Vagina (tissue), 2 donors: ENCODE measurements around the gene KDM4B. TPM values are rescaled to one million over a fixed set of nuclear protein-coding genes. Genes with fewer than 3 reads are reported as not detected.

Source experiments
- DNase-seq, 2 donors: peaks; one replicate each; pipeline ENCODE4 v3.0.0-alpha.2; 2017; ENCODE audit errors: extremely low spot score in 2 of 2
- H3K27ac ChIP-seq: fragments of 200-600 bp; sonication (generic); one replicate; pipeline ENCODE4 v1.5.1; 2019
- H3K27me3 ChIP-seq: fragments of 200-600 bp; sonication (generic); one replicate; pipeline ENCODE4 v1.5.1; 2019
- H3K36me3 ChIP-seq, 2 donors: fragments of 200-600 bp; sonication (generic); one replicate each; pipeline ENCODE4 v1.5.1; 2017 to 2019
- H3K4me1 ChIP-seq: fragments of 200-600 bp; sonication (generic); one replicate; pipeline ENCODE4 v1.5.1; 2019
- H3K4me3 ChIP-seq, 2 donors: fragments of 200-600 bp; sonication (generic); 1 replicate in 1 of 2; 2 replicates in 1 of 2; pipeline ENCODE4 v1.5.1; 2016 to 2019
- H3K9me3 ChIP-seq: fragments of 200-600 bp; sonication (generic); one replicate; pipeline ENCODE4 v1.5.1; 2019
- POLR2A ChIP-seq, 2 donors: fragments of 450-650 bp; IDR thresholded peaks; one replicate each; pipeline ENCODE4 v1.6.1; 2017; ENCODE audit warnings: antibody characterized with exemption in 2 of 2, mild to moderate bottlenecking in 2 of 2, moderate library complexity in 2 of 2
- POLR2AphosphoS5 ChIP-seq, 2 donors: sonication (generic); formaldehyde crosslinking; IDR thresholded peaks; one replicate each; pipeline ENCODE4 v1.9.0; 2017; ENCODE audit warnings: antibody characterized with exemption in 2 of 2, mild to moderate bottlenecking in 2 of 2, low read depth in 1 of 2; ENCODE audit not compliant: insufficient read depth in 1 of 2
- intact Hi-C: fragments of 100-400 bp; cut with DNase I; formaldehyde crosslinking; loops from one replicate; pipeline ENCODE4 v1.15.1; 2023
- total RNA-seq: library from RNA; depleted of rRNA; stranded (reverse); fragments of >200 nt; gene quantifications from one replicate; pipeline ENCODE4 v1.2.3, GENCODE V29; 2016
- TF ChIP-seq, protein P1 (sequence below), 3 experiments: fragments of 450-650 bp in 2 of 3; fragments of 200-600 bp in 1 of 3; sonication (generic) in 1 of 3; IDR thresholded peaks; one replicate each; pipeline ENCODE4 v1.5.1; 2017 to 2019; ENCODE audit warnings: antibody characterized with exemption in 3 of 3, mild to moderate bottlenecking in 2 of 3, moderate library complexity in 2 of 3

The KDM4B gene
- total RNA-seq, 1 donor from 2014 or later, result 59.7 TPM

DNA sequence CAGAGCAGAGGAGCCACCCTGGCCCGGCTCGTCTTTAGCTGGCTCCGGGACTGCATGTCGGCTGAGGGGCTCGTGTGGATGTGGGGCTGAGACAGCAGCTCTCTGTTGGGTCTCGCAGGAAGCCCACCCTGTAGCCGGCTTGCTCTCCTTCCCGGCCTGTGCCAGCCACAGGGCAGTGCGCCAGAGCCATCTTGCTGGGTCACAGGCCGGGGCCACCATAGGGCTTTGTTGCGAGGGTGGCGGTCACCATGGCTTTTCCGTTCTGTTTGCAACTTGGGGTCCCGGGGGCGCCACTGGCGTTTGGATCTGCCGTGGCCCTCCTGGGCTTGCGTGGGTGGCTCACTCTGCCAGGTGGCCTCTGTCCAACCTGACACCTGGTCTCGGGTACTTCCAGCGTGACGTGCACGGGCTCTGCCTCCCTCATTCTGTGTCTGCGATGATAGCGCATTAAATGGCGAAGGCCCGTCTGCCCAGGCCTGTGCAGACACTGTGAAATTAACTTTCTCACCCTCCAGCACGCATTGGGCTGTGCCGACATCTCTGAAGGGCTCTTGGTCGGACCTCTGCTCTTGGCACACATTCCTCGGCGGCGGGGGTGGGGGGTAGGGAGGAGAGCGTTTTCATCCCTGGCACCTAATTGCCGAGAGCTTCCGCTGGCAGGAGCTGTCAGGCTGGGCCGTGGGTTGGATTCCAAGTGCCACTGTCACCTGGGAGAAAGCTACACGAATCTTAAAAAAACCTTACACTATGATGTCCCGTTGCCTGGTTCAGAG lies 95.1 kb downstream of the KDM4B start:
- DNase-seq, result no peak
- Histone ChIP-seq H3K27ac (no peak overlapping the region), H3K9me3 (no peaks in the 10 kb centered on the region), H3K36me3 (peaks cover 0 to 4% of the 10 kb centered on the region in 2 donors), H3K27me3 (no peaks in the 10 kb centered on the region), H3K4me3 (no peak overlapping the region), H3K4me1 (peaks cover 48% of the 10 kb centered on the region)
- intact Hi-C loops, result no loop called here
- TF ChIP-seq, protein P1, sequence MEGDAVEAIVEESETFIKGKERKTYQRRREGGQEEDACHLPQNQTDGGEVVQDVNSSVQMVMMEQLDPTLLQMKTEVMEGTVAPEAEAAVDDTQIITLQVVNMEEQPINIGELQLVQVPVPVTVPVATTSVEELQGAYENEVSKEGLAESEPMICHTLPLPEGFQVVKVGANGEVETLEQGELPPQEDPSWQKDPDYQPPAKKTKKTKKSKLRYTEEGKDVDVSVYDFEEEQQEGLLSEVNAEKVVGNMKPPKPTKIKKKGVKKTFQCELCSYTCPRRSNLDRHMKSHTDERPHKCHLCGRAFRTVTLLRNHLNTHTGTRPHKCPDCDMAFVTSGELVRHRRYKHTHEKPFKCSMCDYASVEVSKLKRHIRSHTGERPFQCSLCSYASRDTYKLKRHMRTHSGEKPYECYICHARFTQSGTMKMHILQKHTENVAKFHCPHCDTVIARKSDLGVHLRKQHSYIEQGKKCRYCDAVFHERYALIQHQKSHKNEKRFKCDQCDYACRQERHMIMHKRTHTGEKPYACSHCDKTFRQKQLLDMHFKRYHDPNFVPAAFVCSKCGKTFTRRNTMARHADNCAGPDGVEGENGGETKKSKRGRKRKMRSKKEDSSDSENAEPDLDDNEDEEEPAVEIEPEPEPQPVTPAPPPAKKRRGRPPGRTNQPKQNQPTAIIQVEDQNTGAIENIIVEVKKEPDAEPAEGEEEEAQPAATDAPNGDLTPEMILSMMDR (IDR thresholded peaks at IDR 0.05), result no peak
- TF ChIP-seq POLR2AphosphoS5 (IDR thresholded peaks at IDR 0.05; ENCODE audit: insufficient read depth in 1 of 2, low read depth in 1 of 2) (no peak), POLR2A (IDR thresholded peaks at IDR 0.05) (no peak)

DNA sequence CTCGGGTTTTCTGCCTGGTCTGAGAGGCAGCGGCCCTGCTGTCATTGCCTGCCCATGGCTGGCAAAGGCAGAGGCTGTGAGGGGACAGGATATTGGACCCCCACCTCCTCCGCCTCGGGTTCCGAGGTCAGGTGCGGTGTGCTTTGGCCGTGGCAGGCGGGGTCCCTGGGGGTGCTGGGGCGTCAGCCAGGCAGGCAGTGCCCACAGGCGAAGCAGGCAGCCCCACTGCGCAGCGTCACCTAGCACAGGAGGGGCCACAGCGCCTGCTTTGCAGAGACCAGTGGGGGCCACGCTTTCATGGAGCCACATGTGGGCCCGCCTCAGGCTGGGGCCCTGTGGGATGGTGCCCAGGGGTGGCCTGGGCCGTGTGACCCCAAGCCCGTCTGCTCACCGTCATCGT lies 96.0 kb downstream of the KDM4B start:
- no peak for DNase-seq
- Histone ChIP-seq H3K4me1 (peaks cover 40% of the 10 kb centered on the region), H3K9me3 (no peaks in the 10 kb centered on the region), H3K27ac (no peak overlapping the region), H3K27me3 (no peaks in the 10 kb centered on the region), H3K4me3 (no peak overlapping the region), H3K36me3 (peaks cover 0 to 4% of the 10 kb centered on the region in 2 donors)
- TF ChIP-seq POLR2A (IDR thresholded peaks at IDR 0.05) (no peak), POLR2AphosphoS5 (IDR thresholded peaks at IDR 0.05; ENCODE audit: insufficient read depth in 1 of 2, low read depth in 1 of 2) (no peak)
- TF ChIP-seq, protein P1 (IDR thresholded peaks at IDR 0.05), result no peak
- intact Hi-C loops, result no loop called here

DNA sequence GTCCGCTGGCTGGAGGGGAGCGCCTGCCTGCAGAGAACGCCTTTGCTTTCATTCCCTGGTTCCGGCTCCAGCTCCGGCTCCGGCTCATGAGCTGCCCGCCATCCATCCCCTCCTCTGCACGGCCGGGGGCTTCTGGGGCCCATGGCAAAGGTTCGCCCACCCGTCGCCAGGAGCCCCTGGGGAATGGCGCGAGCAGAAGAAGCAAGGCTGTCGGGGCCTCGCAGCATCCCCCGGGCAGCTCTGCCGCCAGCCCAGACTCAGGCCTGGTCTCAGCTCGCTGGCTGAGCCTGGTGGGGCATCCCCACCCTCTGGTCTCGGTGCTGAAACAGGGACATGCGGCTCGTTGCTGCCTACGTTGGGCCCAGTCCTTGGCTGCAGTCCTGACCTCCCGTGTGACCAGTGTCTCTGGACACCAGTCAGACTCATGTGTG lies 96.8 kb downstream of the KDM4B start:
- no peak overlapping the region for H3K4me3 ChIP-seq
- peaks cover 32% of the 10 kb centered on the region for H3K4me1 ChIP-seq
- no peak overlapping the region for H3K27ac ChIP-seq
- H3K9me3 ChIP-seq, result no peaks in the 10 kb centered on the region
- H3K27me3 ChIP-seq, result no peaks in the 10 kb centered on the region
- peaks cover 0 to 4% of the 10 kb centered on the region in 2 donors for H3K36me3 ChIP-seq
- DNase-seq, result no peak
- TF ChIP-seq POLR2A (IDR thresholded peaks at IDR 0.05) (no peak), POLR2AphosphoS5 (IDR thresholded peaks at IDR 0.05; ENCODE audit: insufficient read depth in 1 of 2, low read depth in 1 of 2) (no peak)
- TF ChIP-seq, protein P1 (IDR thresholded peaks at IDR 0.05), result no peak
- intact Hi-C loops, result no loop called here

DNA sequence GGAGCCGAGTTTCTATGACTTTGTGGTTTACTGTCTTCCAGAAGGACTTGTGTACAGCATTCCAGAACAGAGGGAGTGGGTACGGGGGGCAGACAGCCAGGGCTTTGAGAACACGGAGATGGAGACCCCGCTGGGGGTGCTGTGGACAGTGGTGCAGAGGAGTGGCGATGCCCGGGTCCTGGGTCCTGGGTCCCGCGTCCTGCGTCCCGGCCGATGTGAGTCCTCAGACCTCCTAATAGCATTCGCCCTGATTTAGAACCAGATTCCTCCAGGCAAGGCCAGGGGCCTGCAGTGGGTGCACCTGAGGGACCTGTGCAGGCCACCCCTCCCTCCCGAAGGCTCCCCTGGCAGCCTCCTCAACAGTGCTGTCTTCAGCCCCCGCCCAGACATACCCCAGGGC lies 97.9 kb downstream of the KDM4B start:
- H3K27ac ChIP-seq, result no peak overlapping the region
- H3K9me3 ChIP-seq, result no peaks in the 10 kb centered on the region
- H3K4me3 ChIP-seq, result no peak overlapping the region
- intact Hi-C loops, result no loop called here
- TF ChIP-seq POLR2AphosphoS5 (IDR thresholded peaks at IDR 0.05; ENCODE audit: insufficient read depth in 1 of 2, low read depth in 1 of 2) (no peak), POLR2A (IDR thresholded peaks at IDR 0.05) (no peak)
- TF ChIP-seq, protein P1 (IDR thresholded peaks at IDR 0.05), result no peak
- H3K27me3 ChIP-seq, result no peaks in the 10 kb centered on the region
- peaks cover 0 to 10% of the 10 kb centered on the region in 2 donors for H3K36me3 ChIP-seq
- no peak for DNase-seq
- H3K4me1 ChIP-seq, result peaks cover 22% of the 10 kb centered on the region

DNA sequence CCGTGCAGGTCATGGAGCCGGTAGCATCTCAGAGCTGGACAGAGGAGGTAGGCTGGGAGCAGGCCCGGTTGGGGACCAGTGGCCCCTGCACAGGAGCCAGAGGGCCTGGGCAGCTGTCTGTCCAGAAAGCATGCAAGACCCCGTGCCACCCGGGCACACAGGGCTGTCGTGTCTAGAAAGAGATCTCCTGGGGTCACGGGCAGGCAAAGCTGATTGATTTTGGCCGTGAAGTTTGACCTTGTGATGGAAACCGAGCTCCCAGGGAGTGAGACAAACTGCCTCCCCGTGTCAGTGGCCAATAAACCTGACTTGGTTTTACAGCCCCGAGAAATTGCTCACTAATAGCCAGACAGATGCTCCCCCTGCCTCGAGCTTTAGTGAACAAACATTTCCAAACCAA lies 98.8 kb downstream of the KDM4B start:
- Histone ChIP-seq H3K27ac (no peak overlapping the region), H3K9me3 (no peaks in the 10 kb centered on the region), H3K27me3 (no peaks in the 10 kb centered on the region), H3K4me1 (peaks cover 22% of the 10 kb centered on the region), H3K4me3 (no peak overlapping the region), H3K36me3 (peaks cover 0 to 11% of the 10 kb centered on the region in 2 donors)
- TF ChIP-seq POLR2A (IDR thresholded peaks at IDR 0.05), result no peak
- TF ChIP-seq, protein P1 (IDR thresholded peaks at IDR 0.05), result no peak
- intact Hi-C loops, result no loop called here
- DNase-seq, result no peak
